OCI-M2 (cell line): ENCODE data around the gene CNTNAP5.

ENCODE experiments used
- DNase-seq: peaks from one replicate; lab custom pipeline; 2025; ENCODE audit not compliant: unreplicated experiment; lab: John Stamatoyannopoulos, UW

Gene CNTNAP5

GRCh38 chr2:124774781-124775180 lies 749.7 kb downstream of the CNTNAP5 start:
- DNase-seq: no peak

DNA sequence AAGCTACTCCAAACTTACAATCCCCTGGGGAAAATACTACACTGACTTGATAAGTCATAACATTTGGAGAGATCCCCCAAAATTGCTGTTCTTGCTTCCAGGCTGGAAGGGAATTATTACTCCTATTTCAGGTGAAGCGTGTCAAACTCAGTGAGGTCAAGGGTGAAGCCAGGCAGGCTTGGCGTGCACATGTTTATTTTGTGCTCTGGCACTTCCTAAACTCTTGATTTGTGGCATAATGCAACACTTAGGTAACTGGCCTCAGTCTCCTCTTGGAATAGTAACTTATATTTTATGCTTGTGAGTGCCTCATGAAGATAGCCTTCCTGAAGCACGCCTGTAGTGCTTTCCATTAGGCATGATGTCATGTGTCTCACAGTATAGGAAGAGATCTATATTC lies 751.2 kb downstream of the CNTNAP5 start:
- DNase-seq: no peak

DNA sequence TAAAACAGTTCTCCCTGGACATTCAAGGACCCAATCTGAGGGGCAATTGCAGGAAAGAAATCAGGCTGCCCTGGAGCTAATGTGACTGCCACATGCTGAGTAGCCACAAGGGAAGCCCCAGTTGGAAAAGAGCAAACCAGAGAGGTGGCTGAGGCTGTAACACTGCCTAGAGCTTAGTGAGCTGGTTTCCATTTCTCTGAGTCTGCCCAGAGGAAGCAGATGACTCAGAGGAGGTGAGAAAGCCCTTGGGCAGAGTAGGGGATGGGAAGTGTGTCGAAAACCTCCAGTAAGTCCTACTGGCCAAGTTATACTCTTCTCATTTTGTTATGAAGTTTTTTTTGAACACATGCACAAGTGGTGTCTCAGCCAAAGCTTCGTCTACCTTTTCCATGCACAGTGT lies 753.0 kb downstream of the CNTNAP5 start:
- DNase-seq: no peak

DNA sequence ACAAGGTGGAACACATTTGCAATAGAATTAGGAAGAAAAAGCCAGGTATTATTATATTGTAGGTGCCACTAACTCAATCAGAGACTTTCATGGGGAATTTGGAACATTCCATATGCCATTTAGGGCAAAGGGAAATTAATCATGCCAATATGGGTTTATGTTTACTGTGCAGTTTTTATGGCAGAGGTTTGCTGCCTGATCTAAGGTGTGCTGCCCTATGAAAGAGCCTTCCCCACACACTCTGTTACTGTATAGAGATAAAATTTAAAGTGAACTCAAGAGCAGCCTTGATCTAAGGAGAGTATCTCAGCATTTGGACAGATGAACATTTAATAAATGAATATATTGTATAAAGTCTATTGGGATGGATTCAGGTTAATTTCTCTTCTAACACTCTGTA lies 771.6 kb downstream of the CNTNAP5 start:
- no peak for DNase-seq

- DNase-seq: no peak
Observed at GRCh38 chr2:124797049-124797448, 772.0 kb downstream of the CNTNAP5 start.

- no peak for DNase-seq
Observed at GRCh38 chr2:124798551-124798950, 773.5 kb downstream of the CNTNAP5 start.

DNA sequence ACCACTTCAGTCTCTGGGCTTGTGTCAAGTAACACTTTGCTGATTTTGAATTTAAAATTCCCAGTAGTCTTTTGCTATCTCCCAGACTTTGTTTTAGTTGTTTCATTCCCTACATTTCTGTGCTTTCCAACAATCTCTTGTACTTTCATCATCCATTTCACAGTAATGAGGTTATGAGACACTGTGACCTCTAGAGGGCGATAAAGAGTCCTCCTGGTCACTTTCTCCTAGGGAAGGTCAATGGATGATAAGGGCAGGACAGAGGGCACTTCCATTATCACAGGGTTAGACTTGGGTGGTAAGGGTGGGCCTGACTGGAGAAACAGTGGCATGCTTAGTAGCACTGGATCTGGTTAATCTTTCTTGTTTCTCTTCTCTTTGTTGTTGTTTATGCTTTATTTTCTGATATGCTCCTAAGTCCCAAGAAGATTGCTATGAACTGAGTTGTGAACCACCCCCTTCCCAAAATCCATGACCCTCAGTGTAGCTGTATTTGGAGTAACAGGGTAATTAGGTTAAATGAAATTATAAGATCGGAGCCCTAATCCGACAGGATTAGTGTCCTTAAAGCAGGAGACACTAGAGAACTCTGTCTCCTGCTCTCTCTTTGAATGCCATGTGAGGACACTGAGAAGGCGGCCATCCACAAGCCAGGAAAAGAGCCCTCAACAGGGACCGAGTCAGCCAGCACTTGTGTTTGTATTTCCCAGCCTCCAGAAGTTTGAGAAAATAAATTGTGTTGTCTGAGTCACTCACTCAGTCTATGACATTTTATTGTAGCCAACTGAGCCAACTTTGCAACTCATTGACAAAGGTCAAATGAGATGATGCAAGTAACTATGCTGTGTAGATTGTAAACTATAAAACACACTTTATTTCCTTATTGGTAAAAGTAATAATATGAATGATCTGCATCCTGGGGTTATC lies 779.2 kb downstream of the CNTNAP5 start:
- peak; percentile 3 for DNase-seq

- no peak for DNase-seq
Observed at GRCh38 chr2:124805060-124805459, 780.0 kb downstream of the CNTNAP5 start.

DNA sequence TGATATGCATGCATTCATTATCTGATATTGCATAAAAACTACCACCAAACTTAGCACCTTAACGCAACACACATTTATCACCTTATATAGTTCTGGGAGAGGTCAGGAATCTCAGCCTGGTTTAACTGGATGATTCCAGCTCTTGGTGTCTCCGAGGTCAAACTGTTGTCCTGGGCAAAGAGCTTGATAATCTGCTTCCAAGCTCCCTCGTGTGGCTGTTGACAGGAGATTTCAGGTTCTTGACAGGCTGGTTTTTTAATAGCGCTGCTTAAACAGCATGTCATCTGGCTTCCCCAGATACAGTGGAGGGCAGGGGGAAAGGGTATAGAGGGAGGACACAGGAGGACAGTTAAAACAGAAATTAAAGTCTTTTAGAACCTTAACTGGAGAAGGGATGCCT lies 785.0 kb downstream of the CNTNAP5 start:
- no peak for DNase-seq

DNA sequence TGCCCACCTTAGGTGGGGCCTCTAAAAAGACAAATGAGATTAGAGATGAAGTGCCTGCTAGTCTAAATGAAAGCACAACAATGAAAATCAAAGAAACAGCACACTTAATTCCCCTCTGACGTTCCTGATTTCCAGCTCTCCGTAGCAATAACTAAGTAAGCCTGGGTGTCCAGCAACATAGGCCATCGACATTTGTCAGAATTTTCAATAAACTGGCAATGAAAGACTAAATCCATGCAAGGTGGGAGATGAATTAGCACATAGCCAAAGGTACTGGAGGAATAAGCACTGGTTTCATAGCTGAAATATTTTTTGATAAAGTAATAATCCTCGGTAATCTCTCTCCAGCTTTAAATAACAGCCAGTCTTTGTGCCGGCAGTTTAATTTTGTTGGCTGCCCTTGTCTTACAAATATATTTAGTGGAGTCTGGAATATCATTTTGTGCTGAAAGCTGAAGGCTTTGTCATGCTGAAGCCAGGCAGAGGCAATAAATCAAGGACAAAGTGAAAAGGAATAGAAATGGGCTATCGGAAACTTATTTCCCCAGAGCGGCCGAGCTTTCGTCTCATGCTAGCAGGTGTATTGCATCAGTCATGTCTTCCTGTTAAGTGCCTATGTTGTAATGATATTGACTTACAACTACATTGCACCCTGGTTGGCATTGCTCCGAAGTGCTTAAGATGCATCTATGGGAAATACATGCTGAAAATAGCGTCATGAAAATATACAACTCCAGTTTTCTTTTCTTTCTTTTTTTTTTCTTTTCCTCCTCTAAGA lies 790.1 kb downstream of the CNTNAP5 start:
- DNase-seq: no peak

GRCh38 chr2:124816007-124816406 lies 790.9 kb downstream of the CNTNAP5 start:
- no peak for DNase-seq

- no peak for DNase-seq
Observed at GRCh38 chr2:124822516-124822915, 797.4 kb downstream of the CNTNAP5 start.

DNA sequence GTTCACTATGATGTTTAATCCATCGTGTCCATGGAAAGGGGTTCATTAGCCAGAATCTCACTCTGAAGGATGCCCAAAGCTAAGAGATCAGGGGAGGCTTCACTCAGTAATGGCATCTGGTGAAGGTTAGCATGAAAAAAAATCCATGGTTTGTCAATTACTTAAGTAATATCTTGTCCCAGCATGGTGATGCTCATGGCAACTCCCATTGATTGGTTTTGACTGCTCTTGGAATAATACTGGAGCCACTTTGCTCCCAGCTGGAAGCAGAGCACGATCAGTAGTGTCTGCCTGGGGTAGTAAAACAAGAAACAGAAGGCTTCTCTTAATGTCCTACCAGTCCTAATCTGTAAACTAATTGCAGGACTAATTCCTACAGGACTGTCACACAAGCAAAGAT lies 799.4 kb downstream of the CNTNAP5 start:
- no peak for DNase-seq

GRCh38 chr2:124832521-124832920 lies 807.4 kb downstream of the CNTNAP5 start:
- DNase-seq: no peak

DNA sequence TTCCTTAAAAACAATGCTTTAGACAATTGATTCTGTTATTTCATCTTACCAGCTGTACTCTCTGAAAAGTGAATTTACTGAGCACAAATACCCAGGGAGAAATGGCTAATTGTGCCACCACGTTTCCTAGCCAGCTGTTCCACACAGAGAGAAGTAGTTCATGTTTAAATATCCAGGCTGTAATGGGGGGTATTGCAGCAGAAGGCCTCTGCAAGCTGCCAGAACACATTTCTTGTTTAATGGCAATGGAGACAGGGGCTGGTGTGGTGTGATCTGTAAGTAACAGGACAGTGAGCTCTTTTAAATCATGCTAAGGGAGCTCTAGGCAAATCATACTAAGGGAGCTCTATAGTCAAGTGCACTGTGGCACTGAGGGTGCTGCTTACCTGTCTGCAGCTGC lies 809.2 kb downstream of the CNTNAP5 start:
- DNase-seq: no peak

GRCh38 chr2:124835331-124835730 lies 810.2 kb downstream of the CNTNAP5 start:
- no peak for DNase-seq

DNA sequence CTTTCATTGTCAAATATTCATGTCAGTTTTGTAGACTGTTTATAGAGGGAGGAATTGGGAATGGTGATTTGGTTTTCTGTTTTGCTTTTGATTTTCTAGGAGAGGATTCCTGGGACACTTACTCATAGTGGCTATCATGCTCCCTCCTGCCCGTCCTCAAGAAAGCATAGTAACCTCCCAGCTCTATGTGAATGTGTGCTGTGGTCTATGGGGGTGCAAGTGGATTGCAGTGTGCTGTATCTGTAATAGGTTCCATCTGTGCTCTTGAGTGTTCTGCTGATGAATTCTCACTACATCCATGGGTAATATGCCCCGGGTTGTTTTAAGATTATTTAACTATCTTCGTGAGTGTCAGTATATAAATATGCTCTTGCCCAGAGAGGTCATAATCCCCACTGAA lies 811.3 kb downstream of the CNTNAP5 start:
- no peak for DNase-seq

GRCh38 chr2:124837496-124837895 lies 812.4 kb downstream of the CNTNAP5 start:
- DNase-seq: no peak

- DNase-seq: no peak
Observed at GRCh38 chr2:124838406-124838805, 813.3 kb downstream of the CNTNAP5 start.

DNA sequence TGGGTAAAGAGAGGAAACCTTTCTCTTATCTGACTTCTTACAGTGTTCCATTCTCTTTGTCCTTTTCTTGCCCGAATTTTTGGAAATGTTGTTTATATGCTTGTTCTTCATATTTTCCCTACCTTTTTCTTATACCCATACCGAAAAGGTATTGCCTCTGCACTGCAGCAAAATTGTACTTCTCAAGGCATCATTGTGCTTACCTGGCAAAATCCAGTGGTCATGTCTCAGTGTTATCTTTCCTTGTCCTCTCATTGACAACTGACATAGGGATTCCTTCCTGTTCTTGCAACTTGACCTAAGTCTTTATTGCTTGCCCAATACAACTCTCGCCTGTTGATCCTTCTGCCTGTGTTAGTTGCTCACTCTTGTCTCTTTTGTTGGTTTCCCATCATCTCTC lies 842.2 kb downstream of the CNTNAP5 start:
- no peak for DNase-seq

- no peak for DNase-seq
Observed at GRCh38 chr2:124874219-124874618, 849.1 kb downstream of the CNTNAP5 start.

GRCh38 chr2:124874676-124875075 lies 849.6 kb downstream of the CNTNAP5 start:
- DNase-seq: no peak
